ENCODE data around the gene COL28A1.

DNA sequence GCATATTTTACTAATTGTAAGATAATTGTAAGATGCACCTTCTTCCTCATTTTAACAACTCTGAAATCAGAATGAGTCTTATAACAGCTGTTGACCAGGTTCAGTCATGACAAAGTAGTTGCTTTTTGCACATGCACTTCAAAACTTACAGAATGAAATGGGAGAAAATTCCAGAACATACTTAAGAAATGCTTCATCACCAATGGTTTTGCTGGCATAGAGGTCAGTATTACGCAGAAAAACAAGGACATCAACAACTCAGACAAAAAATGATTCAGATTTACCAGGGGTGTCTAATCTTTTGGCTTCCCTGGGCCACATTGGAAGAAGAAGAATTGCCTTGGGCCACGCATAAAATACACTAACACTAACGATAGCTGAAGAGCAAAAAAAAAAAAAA, 13.3 kb downstream of the COL28A1 start:
- TF ChIP-seq, protein P1, sequence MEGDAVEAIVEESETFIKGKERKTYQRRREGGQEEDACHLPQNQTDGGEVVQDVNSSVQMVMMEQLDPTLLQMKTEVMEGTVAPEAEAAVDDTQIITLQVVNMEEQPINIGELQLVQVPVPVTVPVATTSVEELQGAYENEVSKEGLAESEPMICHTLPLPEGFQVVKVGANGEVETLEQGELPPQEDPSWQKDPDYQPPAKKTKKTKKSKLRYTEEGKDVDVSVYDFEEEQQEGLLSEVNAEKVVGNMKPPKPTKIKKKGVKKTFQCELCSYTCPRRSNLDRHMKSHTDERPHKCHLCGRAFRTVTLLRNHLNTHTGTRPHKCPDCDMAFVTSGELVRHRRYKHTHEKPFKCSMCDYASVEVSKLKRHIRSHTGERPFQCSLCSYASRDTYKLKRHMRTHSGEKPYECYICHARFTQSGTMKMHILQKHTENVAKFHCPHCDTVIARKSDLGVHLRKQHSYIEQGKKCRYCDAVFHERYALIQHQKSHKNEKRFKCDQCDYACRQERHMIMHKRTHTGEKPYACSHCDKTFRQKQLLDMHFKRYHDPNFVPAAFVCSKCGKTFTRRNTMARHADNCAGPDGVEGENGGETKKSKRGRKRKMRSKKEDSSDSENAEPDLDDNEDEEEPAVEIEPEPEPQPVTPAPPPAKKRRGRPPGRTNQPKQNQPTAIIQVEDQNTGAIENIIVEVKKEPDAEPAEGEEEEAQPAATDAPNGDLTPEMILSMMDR (optimal IDR thresholded peaks at IDR 0.05 in 1 of 3, IDR thresholded peaks at IDR 0.05 in 1 of 3, conservative IDR thresholded peaks at IDR 0.05 in 1 of 3; ENCODE audit: extremely low read depth in 1 of 3, insufficient read depth in 2 of 3, low read length in 3 of 3), result no peak
- no peak for TF ChIP-seq EZH2 (IDR thresholded peaks at IDR 0.05; ENCODE audit: low read length)
